HuH-7.5 (cell line): ENCODE measurements around the gene ARHGAP24.

Experiments used
- DNase-seq: peaks from one replicate; pipeline ENCODE4 v3.0.0; 2011; ENCODE audit warnings: low spot score

The ARHGAP24 gene

DNA sequence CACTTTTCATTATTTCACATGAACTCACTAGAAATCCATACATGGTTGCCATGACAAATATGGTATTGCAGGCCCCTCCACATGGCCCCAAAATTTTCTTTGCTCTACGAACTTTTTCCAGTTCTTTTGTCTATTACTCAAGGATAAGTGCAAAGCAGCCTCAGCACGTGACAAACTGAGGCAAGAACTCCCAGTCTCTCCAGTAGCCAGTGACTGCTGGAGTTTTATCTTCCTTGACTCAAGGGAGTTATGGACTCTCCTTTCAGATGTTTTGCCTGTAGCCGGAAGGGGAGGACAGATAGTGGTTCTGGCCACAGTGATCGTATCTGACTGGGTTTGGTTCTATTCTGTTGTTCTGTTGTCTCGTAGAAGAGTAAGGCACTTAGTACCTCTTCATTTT is 105.5 kb downstream of the ARHGAP24 start:
- DNase-seq: no peak

DNA sequence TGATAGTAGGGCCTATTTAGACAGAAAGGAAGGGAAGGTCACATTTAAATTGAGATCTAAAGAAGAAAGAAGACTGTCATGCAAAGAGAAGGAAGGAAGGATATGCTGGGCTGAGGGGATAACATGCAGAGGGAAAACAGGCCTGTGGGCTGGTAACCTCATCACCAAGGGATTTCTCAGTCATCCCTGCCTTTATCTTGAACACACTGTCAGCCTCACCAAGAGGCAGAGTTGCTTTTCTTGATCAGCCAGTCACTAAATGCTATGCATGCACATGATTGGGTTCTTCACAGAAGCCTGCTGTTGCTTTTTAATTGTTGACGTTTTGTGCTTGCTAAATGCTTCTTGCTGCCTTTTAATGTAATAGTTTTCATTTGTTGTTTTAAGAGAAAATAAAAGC is 113.0 kb downstream of the ARHGAP24 start:
- no peak for DNase-seq

DNA sequence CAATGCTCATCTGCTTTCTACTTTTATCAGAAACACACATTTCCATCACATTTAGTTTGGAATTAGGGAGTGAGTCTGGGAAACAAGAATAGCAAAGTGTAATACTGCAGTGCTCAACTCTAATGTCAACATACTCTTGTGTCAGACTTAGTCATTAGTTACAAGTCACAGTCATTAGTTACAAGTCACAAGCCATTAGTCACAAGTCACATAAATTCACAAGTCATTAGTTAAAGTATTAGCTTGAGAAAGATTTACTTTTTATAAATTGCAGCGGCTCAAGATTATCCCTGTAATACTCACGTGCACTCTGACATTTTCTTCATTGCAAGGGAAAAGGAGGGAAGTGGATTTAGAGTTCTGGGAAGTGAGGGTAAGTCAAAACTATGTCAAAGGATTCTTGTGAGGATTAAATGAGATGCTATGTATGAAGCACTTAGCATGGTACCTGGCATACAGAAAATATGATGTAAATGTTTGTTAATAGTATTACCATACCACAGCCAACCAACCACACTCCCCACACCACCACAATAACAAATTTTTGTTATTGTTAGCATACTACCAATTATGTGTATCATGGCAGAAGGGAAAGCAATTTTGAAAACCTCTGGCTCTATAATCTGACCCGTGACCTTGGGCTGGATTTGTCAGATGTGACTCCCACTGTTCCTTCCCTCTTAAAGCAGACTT is 116.6 kb downstream of the ARHGAP24 start:
- no peak for DNase-seq

DNA sequence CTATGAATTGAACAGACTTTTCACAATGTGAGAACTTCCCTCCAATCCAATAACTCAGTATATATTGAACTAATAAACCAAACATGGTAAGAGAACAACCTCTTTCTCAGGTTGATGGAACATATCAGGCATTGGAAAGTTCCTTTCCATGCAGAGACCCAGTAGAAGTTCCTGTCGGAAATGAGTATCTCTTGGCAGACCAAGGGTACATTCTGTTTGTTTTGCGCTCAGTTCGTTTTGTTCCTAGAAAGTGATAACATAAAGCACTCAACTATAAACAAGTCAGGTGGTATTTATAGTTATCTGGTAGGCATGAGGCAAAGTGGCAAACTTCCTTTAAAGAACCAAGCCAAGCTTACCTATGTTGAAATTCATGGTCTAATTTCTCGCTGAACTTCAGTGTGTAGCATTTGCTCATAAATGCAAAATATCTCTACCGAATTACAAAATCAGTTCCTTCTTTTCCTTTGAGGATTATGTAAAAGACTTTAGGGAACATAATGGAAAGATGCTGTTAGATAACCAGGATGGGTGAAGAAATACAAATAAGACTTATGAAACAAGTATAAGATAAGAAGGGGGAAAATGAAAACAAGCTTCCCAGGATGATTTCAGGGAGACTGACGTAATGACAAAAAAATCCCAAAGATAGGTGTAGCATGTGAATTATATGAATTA is 120.3 kb downstream of the ARHGAP24 start:
- DNase-seq: no peak

DNA sequence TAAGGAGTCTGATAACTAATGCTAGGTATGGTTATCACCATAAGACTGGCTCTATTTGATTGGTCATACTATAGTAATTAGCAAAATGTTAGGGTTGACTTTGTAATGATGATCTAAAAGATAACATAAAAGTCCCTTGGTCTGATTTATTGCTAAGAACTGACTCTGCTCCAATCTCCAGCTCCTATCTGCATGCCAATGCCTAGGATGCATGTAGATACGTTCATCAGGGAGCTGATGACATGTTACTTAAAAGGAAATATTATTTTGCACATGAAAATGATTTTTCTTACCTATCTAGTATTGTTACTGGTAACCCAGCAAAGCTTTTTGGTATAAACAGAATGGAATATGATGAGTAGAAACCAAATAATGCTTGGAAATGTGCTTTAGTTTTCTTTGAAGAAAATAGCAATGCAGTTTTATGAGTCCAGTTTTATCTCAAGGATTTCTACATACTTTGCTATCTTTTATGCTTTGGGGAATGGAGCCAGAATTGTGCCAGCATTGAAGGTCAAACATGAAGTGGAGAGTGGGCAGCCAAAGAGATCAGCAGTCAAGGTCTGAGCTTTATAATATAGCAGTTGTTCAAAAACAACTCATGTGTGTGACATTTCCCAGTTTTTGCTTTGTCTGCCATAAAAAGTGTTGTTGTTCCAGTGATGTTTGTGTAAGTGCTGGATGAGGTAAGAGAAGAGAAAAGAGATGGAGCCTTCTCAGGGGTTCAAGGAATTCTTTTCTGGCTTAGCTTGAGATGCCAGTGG is 121.0 kb downstream of the ARHGAP24 start:
- no peak for DNase-seq

DNA sequence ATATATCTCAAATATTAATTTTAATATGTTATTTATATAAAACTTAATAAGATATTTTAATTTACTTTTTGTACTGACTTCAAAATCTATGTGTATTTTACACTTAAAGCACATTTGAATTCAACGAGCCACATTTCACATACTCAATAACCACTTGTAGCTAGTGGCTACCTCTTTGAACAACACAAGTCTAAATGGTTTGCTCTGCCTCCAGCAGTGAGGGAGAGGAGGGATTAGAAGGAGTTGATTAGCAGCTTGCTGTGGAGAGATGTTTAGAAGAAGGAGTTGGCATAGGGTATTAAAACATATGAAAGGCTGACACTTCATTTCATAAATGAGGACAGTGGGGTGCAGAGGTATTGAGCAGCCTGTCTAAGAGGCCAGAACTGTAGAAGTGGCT is 124.0 kb downstream of the ARHGAP24 start:
- no peak for DNase-seq

DNA sequence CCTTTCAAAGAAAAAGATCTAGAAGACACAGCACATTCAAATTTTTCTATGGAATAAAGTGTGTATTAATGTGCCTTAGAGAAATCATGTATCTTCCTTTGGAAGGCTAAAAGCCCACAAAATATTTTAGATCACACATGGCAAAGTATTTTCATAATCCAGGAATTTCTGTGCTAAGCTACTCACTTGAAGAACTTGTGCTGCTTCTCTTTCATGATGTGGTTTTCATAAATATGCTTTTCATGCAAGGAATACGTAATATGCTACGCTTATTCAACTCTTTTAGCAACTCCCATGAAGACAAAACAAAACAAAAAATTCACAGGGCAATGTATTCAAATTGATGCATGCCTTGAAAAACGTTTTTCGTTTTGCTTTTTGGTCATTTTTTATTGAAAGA is 125.6 kb downstream of the ARHGAP24 start:
- DNase-seq: no peak

DNA sequence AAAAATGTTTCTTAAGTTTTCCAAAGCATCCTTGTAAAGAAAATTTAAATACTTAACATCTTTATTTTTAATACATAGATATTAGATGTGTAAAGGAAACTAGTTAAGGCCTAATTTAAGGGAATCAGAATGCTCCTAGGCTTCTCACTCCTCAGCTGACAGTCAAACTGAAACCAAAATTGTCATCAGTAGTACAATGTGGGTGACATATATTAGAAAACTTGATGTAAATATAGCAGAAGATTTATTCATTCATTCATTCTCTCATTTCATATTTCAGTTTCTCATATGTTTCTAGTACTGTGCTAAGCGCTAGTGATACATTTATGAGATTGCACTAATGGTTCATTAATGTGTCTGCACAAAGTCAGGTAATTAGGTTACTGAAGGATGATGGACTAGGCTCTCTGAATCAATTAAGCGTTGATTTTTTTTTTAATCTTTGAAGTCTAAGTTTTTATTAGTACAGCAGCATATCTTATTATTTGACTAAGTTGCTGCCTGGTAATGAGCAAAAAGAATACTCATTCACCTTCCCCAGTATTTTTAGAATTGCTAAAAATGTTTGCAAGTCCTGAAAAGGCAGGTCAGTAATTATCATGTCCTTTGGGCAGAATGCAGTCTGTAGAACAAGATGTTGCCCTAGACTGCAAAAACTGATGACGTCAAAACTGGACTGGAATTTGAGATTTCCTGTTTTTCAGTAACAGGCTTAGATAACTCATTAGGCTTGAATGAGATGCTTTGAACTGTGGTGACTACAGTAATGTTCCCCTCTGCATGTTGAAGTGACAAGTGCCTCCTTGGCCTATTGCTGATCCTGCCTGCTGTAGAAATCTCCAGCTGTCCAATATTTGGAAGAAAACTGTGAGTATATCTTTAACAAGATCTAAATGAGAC is 128.7 kb downstream of the ARHGAP24 start:
- no peak for DNase-seq

DNA sequence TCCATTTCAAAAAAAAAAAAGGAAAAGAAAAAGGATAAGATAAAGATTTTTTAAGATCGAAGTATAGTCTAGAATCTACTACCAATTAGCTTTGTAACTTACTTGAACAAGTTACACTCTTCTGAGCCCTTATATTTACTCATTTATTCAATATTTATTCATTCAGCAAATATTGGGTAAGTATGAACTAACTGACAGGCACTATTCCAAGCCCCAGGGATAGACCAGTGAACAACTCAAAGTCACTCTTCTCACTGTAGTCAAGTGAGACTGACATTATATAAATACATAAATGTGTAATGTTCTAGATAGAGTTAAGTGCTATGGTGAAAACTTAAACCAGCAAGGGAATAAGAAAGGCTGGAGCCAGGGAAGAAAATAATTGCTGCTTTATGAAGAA is 131.6 kb downstream of the ARHGAP24 start:
- no peak for DNase-seq

DNA sequence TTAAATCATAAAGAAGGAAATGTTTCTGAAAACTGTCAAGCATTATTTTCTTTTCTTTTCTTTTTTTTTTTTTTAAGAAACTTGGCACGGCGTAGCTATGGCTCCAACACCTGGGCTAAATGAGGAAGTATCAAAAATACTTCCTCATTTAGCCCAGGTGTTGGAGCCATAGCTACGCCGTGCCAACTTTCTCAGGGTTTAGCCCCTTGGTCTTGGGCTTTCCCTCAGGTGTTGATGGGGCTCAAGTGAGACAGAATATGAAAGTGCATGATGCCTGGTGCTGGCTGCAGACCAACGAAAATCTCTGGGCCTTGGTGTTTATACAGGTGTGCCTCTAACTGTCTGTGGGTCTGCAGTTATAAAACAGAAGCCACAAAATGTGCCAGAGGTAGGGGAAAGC is 132.7 kb downstream of the ARHGAP24 start:
- DNase-seq: no peak

DNA sequence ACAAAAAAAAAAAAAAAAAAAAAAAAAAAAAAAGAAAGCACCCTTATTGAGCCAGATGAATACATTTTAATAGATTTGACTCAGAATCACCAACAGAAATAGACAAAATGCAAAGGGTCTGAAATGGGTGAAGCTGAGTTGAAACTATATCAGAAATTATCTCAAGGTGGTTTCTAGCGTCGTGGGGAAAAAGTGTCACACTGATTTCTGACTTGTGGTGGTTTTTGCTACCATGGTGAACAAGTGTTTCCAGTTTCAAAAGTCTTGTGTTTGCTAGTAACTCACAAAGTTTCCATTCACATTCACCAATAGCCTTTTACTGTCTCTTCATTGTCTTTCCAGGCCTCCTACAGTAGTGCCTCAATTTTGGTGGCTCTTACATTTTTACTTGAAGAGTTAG is 135.5 kb downstream of the ARHGAP24 start:
- DNase-seq: no peak

DNA sequence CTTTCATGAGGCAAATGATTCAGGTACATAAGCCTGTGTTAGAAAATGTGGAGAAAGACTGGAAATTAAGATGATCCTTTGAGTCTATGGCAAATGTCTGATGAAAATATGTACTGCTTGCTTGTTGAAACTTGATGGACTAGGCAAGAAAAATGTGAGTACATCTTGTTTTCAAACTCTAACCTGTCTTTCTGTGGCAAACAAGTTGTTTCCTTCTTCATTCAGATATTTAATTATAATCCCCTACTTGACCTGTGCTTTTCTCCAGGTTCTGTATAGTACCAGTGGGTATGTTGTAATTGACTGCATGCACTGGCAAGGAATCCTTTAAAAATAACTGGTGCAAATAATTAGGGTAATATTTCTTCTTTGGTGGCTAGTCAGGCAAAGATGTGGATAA is 136.7 kb downstream of the ARHGAP24 start:
- no peak for DNase-seq

DNA sequence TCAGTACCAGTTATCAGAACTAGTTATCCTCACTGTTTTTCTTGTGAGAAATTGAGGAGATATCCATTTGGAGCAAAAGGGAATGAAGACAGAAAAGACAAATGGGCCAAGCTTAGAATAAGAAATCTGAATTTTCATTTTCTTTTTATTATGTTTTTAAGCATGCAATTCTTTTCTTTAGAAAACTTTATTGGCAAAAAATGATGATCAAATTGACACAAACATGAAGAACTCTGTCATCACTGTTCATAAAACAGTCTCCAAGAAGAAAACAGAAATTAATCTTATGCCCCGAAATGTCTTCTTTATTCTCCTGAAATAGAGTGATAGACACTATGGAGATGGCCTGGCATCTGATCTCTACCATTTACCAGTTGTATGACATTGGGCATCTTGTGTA is 139.0 kb downstream of the ARHGAP24 start:
- no peak for DNase-seq

DNA sequence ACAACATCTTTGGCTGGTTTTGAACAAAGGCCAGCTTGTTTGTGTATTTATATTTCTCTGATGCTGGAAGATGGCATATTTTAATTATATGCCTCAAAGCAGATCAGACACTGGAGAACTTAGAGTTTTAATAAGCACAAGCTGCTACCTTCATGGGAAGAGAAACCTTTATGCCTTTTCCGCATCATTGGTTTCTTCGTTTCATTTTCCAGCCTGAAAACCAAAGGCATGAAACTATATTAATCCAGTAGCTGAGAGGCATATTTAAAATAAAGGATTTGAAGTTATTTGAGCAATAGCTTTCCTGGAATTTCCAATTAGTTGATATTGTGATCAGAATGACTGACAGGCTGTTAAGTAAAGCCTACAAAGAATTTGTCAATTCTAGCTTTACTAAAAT is 141.0 kb downstream of the ARHGAP24 start:
- no peak for DNase-seq

DNA sequence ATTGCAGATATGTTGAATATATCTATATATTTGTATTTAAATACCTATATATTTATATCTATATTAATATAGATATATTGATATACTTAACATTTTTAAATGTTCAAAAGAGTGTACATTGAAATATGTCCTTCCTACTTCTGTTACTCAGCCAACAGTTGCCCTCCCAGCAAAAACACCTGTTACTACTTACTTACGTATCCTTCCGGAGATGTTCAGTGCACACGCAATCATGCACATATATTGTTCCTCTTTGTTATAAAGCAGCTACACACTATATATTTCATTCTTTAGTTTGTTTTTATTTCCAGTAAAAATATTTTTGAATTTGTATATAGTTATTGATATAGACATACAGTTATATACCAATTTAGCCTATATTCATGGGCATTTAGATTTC is 142.3 kb downstream of the ARHGAP24 start:
- no peak for DNase-seq

DNA sequence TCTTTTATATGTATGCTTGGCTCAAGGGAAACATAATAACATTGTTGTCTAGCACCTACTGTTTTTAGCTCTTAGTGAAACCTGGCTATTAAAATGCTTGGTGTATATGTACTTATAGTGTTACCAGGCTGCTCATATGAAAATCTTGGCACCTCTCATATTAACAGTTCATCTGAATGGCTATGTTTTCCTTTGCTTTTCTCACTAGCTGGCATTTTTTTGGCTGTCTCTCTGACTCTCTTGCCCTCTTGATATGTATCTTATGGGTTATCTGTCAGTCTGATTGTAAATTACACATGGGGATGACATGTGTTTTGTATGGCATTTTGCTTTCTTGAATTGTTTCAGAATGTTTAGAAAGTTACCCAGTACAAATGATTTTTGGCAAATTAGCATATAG is 158.0 kb downstream of the ARHGAP24 start:
- no peak for DNase-seq

DNA sequence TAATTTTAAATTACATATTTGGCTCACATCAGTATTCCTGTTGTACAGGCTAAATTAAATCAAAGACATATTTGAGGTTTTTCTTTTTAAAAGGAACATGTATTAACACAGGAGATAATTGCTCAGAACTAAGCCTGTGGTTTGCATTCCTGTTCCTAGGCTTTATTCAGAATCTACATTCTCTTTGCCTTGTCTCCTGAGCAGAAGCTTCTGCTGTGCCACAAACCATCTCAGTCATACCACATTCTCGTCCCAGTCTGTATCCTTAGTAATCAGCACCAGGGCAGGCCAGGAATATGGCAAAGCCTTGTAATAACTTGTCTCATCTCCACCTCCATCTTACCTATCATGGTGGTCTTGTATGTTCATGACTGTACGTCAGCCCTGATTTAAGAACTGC is 162.8 kb downstream of the ARHGAP24 start:
- no peak for DNase-seq

DNA sequence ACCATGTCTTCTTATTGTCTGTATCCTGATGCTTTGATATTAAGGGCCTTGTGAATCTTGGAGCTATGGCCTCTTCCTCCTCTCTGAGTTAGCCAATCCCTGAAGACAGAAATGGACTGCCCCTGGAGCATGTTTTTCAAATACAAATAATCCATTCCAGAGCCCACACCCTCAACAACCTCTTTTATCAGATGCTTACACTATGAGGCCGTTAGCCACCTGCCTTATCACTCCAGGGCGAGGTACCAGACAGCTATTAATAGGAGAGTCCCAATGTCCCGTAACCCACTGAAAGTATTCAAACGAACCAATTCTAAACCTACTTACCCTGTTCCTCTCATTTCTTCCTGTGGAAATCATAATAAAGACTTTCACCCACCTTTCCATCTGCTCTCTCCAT is 165.0 kb downstream of the ARHGAP24 start:
- no peak for DNase-seq

DNA sequence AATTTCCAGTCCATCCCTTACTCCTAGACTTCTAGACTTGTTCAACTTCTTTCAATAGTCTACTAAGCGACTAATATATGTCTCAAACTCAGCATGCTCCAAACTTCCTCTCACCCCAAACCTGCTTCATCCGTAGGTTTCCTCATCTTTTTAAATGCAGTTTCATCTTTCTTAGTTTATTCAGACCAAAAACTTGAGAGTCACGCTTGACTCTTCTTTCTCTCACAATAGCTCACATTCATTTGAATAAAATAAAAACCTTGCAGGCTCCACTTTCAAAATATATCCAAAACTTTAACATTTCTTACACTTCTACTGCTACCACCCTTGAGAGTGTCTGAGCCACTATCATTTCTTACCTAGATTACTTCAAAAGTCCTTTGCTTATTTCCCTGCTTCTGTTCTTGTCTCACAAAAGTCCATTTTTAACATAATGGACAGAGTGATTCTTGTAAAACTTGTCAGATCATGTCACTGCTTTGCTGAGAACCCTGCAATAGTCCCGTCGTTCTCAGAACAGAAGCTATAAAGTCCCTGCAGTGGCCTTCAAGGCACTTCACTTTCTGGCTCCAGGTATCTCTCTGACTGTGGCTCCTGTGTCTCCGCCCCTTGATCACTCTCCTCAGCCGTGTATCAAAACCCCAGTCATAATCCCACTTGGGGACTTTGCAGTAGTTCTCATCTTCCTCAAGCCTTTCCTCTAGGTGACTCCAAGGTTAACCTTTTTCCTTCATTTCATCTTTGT is 167.6 kb downstream of the ARHGAP24 start:
- no peak for DNase-seq

DNA sequence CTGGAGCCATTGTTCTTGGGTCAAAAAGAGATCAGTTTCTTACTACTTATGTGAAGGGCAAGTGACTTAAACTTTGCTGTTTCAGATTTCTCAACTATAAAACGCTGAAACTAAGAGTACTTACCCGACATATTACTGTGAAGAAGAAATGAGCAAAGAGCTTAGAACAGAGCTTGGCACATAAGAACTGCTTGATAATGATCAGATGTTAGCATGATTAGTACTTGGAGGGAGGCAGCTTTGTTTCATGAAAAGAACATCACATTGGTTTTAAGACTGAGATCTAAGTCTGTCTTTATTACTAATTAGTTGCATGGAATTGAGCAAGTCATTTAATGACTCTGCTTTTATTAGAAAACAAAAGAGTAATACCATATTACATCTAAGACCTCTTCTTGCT is 169.1 kb downstream of the ARHGAP24 start:
- no peak for DNase-seq

DNA sequence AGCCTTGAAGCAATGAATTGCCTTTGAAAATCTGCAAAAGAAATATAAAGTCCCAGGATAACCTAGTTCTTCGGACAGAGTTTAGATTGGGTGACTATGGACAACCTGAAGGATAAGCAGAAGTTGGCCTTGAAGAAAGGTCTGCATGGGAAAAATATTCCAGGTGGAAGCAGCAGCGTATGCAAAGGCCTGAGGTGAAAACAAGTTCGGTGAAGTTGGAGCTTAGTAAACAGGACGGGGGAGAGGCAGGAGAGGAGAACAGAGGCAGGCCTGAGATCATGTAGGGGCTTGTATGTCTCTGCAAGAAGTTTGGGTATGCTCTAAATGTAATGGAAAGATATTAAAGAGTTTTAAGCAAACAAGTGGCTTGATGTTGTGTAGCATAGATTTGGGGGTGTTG is 176.0 kb downstream of the ARHGAP24 start:
- DNase-seq: no peak
